Measurements from ENCODE around the gene FBLIM1. TPM values are rescaled to one million over a fixed set of nuclear protein-coding genes. Genes with fewer than 3 reads are reported as not detected.

The FBLIM1 gene
- total RNA-seq, 1 donor from 2014 or later, result 89.1 TPM

GRCh38 chr1:15750924-15751323 is 7.7 kb upstream of the FBLIM1 start:
- intact Hi-C loops (cut with micrococcal nuclease), result no loop called here
- TF ChIP-seq CTCF (IDR thresholded peaks at IDR 0.05; ENCODE audit: borderline replicate concordance), result no peak
- Histone ChIP-seq H3K4me3 (no peak overlapping the region), H3K27ac (replicated peaks) (no peak overlapping the region), H3K36me3 (no peaks in the 10 kb centered on the region), H3K27me3 (ENCODE audit: low read depth) (no peaks in the 10 kb centered on the region), H3K4me1 (peaks cover 4% of the 10 kb centered on the region), H3K9me3 (replicated peaks) (no peaks in the 10 kb centered on the region)
- no peak for DNase-seq

- Histone ChIP-seq H3K36me3 (no peaks in the 10 kb centered on the region), H3K9me3 (replicated peaks) (no peaks in the 10 kb centered on the region), H3K27me3 (ENCODE audit: low read depth) (no peaks in the 10 kb centered on the region), H3K4me1 (peaks cover 8% of the 10 kb centered on the region), H3K27ac (replicated peaks) (no peak overlapping the region), H3K4me3 (no peak overlapping the region)
- intact Hi-C loops (cut with micrococcal nuclease), result no loop called here
- no peak for DNase-seq
- no peak for TF ChIP-seq CTCF (IDR thresholded peaks at IDR 0.05; ENCODE audit: borderline replicate concordance)
Observed at GRCh38 chr1:15751717-15752116, 6.9 kb upstream of the FBLIM1 start.

- no peaks in the 10 kb centered on the region for H3K9me3 ChIP-seq (replicated peaks)
- DNase-seq, result no peak
- H3K36me3 ChIP-seq, result no peaks in the 10 kb centered on the region
- H3K27me3 ChIP-seq (ENCODE audit: low read depth), result peaks cover 17% of the 10 kb centered on the region
- H3K4me1 ChIP-seq, result peaks cover 23% of the 10 kb centered on the region
- no peak overlapping the region for H3K4me3 ChIP-seq
- intact Hi-C loops (cut with micrococcal nuclease), result no loop called here
- H3K27ac ChIP-seq (replicated peaks), result no peak overlapping the region
- no peak for TF ChIP-seq CTCF (IDR thresholded peaks at IDR 0.05; ENCODE audit: borderline replicate concordance)
Observed at GRCh38 chr1:15753776-15754175, 4.8 kb upstream of the FBLIM1 start.

DNA sequence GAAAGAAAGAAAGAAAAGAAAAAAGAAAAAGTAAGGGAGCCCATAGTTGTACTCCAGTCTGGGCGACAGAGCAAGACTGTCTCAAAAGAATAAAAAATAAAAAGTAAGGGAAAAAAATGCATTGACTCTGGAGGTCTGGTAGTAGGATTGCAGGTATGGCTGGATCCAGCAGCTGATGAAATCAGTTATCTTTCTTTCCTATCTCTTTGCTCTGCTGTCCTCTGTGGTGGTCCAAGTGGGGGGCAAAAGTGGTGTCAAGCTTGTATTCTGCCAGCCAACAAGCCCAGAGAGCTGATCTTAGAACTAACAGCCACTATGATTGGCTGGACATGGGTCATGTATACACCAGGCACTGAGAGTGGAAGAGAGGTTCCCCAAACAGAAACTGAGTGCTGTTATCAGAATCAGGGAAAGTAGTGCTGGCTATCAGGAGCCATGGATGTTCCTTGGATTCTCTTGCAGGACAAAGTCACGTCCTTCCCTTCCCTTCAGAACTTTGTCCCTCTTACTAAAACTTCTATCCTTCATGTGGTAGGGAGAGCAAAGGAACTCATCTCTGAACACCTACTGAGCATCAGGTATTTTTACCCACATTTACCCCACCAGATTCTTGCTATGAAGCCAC is 3.5 kb upstream of the FBLIM1 start:
- no peaks in the 10 kb centered on the region for H3K9me3 ChIP-seq (replicated peaks)
- intact Hi-C loops (cut with micrococcal nuclease), result no loop called here
- H3K4me1 ChIP-seq, result peaks cover 36% of the 10 kb centered on the region
- no peaks in the 10 kb centered on the region for H3K36me3 ChIP-seq
- peaks cover 30% of the 10 kb centered on the region for H3K27me3 ChIP-seq (ENCODE audit: low read depth)
- TF ChIP-seq CTCF (IDR thresholded peaks at IDR 0.05; ENCODE audit: borderline replicate concordance), result no peak
- no peak for DNase-seq
- no peak overlapping the region for H3K4me3 ChIP-seq
- H3K27ac ChIP-seq (replicated peaks), result no peak overlapping the region

- no peak for TF ChIP-seq CTCF (IDR thresholded peaks at IDR 0.05; ENCODE audit: borderline replicate concordance)
- Histone ChIP-seq H3K9me3 (replicated peaks) (no peaks in the 10 kb centered on the region), H3K4me1 (peaks cover 42% of the 10 kb centered on the region), H3K27me3 (ENCODE audit: low read depth) (peaks cover 35% of the 10 kb centered on the region), H3K36me3 (no peaks in the 10 kb centered on the region), H3K4me3 (no peak overlapping the region), H3K27ac (replicated peaks) (no peak overlapping the region)
- DNase-seq, result no peak
- intact Hi-C loops (cut with micrococcal nuclease), result no loop called here
Observed at GRCh38 chr1:15755646-15756040, 3.0 kb upstream of the FBLIM1 start.
